CD4-positive, alpha-beta T cell treated with Interleukin-17A for 1 hour (primary cell): ENCODE measurements around the gene SLC14A1.

ENCODE experiments used
- DNase-seq: peaks from one replicate; pipeline ENCODE4 v3.0.0-alpha.2; 2020

SLC14A1 gene

GRCh38 chr18:45760462-45761036, 36.6 kb downstream of the SLC14A1 start:
- DNase-seq = no peak

- DNase-seq = no peak
These were observed 37.6 kb downstream of the SLC14A1 start for GRCh38 chr18:45761512-45762114.

DNA sequence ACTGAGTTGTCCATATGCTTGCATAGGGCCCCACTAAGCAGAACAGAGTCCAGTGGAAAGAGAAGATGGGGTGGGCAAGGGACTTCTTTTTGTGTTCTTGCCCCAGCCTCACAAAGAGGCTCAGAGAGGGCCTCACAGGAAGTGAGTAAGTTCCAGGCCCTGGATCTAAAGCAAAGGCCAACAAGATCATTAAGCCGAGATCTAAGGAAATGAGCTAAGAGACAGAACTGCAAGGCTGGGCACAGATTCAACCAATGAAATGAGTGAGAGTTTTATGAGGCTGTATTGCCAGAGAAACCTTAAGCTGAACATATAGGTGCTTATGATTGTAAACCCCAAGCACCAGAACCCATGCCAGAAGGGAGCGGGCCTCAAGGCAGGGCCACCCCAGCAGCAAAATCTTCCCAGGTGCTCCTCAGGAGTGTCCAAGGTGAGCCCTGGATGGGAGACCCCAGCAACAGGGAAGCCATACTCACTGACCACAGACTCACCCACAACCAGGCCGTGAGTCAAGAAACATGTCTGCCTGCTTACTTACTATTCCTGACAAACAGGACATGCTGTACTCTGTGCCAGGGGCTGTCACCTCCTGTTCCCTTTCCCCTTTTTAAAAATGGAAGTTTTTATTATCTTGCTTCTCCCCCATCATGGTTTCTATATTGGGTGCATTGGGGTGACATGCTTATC, 40.2 kb downstream of the SLC14A1 start:
- DNase-seq = no peak

DNA sequence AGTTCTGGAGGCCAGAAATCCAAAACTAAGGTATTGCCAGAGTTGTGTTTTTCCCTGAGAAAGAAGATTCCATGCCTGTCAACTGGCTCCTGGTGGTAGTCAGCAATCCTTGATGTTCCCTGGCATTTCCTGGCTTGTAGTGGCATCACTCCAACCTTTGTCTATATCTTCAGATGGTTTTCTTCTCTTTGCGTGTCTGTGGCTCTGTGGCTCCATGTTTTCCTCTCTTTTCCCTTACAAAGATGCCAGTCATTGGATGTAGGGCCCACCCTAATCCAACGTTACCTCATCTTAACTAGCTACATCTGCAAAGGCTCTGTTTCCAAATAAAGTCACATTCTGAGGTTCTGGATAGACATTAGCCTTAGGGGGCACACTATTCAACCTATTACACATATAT, 41.8 kb downstream of the SLC14A1 start:
- DNase-seq = no peak

DNA sequence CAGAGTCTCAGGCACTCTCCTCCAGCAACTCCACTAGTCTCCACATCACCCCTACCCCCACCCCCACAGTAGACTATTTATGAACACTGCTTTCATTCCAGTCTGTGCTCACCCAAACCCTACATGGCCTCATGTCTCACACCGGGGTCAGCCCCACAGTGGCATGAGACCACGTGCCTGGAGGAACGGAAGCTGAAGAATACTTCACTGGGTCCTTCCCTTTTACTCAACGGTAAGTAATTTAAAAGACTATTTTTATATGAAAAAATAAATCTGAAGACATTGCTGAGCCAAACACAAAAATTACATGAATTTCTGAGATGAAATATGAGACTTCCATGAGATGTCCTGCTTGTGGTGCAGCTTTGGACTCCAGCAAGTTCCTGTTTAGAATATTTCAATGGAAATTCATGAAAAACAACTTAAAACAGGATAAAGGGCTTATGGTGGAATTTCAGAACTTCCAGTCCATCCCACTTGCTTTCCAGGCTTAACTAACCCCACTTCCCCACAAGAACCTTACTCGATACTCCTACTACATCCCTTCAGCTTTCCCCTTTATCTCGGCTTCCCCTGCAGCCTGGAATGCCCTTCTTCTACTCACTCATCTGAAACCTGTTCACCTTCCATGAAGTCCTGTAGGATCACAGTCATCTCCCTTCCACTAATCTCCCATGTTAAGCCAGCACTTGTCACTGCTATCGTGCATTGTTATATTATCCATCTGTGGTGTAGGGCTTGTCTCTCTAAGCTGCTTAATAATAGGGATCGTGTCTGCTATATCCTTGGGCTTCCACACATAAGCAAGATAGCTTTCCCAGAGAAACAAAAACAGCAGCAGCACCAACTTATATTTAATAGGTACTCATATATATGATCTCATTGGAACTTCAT, 47.9 kb downstream of the SLC14A1 start:
- DNase-seq = no peak

GRCh38 chr18:45774065-45774521, 50.1 kb downstream of the SLC14A1 start:
- peak; percentile 36 for DNase-seq

GRCh38 chr18:45775241-45775676, 51.3 kb downstream of the SLC14A1 start:
- peak; percentile 65 for DNase-seq

DNA sequence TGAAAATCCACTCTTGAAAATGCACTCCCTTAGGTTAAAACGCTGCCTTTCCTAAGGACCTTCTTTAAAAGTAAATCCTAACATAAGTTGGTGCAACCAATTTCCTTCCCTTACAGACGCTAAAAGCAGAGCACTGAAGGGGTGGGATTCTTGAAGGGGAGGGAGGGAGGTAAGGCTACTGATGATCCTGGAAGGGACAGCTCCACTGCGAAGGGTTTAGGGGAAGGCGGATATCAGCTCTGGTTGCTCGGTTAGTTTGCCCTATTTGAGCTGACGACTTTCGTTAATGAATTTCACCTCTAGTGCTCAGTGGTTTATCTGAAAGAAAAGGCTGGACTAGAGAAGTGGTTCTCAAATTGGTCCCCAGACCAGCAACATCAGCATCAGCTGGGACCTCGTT, 51.8 kb downstream of the SLC14A1 start:
- no peak for DNase-seq

DNA sequence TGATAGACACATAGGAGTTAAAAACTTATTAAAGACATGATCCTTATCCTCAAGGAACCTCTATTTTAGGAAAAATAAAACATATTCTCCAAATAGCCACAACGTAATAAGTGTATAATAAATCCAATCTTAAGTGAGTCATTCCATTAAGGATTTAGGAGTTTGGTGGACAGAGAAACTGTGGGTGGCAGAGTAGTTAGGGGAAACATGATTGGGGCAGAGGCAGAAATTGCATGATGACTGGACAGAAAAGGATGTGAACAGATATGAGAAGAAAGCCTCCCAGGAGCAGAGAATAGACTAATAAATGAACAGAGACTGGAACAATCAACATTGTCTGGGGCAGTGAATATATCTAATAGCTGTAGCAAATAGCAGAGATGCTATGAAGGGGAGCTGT, 53.4 kb downstream of the SLC14A1 start:
- no peak for DNase-seq

- no peak for DNase-seq
These were observed 56.6 kb downstream of the SLC14A1 start for GRCh38 chr18:45780568-45780967.

DNA sequence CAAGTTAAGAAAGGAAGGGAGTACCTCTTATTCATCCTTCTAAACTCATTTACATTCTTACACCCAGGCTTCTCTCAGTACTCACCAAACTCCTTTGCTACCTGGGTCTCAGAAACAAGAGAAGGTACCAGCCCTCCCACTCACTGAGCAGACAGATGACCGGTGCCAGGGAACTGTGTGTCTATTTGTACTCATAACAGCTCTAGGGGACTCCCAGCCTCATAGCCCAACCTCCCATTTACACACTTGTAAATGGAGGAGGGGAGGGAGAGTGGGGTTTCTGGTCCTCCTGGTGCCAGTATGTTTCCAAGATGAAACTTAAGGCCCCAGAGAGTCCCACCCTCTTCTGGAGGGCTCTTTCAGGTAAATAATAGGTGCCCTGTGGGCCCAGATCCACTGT, 58.7 kb downstream of the SLC14A1 start:
- no peak for DNase-seq

DNA sequence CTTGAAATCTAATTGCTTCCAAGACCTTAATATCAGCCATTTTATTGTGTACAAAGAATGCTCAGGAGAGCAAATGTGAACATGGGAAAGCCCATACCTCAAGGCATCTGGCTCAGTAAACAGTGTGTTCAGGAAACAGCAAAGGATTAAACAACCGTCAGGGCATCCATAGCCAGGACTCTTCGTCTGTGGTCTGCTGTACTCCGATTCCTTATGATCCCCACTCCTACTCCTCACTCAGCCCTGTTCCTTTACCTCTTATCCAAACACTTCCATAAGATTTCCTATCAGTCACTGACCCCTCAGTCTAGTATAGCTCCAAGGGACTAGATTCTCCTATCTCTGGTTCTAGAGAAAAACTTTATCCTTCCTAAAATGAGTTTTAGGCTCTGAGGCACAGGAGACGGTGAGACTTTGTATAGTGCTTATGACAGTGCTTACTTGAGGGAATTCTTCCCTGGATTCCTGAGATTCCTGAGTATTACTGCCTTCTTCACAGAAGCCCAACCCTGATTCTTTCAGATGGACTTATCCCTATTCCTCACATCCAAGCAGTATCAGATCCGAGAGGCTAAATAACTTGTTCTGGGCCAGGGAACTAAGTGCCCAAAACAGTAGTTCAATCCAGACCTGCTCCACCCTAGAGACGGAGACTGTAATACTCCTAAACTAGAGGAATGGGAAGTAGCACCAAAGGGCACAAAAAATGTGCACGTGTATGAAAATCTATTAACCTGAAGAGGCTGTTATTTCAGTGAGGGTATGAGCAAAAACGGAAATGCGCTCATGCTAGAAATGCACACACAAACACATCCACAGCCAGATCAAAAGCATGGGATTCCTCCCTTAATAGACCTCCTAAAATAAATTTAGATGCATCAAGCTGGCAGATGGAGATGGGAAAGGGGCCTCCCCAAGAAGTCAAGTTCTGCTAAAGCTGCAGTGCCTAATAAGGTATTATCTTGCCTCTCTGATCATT, 59.4 kb downstream of the SLC14A1 start:
- DNase-seq = no peak

- peak; percentile 40 for DNase-seq
These were observed 61.2 kb downstream of the SLC14A1 start for GRCh38 chr18:45785134-45785533.

- DNase-seq = no peak
These were observed 63.0 kb downstream of the SLC14A1 start for GRCh38 chr18:45786941-45787340.

DNA sequence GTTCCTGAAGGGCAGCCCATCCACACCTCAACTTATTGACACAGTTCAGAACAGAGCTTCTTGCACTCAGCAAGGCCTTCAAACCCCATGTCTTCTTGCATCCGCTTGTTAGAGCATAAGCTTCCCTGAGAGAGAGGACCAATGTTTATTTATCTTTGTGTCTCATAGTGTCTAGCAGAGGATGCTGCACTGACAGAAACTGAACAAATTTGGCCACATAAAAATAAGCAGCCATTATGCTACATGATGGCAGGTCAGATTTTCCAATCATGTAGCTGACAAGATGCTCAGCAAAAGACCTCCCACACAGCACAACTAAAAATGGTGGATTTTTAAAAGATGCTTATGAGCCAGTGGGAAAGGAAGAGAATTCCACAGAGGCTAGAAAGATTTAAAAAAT, 63.4 kb downstream of the SLC14A1 start:
- DNase-seq = no peak

DNA sequence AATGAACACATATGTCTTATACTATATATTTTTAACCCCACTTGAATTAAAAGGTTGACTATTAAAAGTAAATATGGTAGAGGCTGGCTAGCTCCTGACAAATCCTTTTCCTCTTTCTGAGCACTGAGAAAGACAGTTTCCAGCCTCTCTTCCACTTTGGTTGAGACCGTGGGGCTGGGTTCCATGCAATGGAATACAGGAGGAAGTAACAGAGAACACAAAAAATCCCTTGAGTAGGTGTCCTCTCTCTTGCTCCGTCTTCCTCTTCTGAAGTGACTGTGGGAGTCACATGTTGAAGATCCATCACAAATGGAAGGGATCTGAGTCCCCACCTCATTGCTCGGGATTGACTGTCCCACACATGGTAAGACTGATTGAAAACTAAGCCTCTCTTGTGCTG, 64.9 kb downstream of the SLC14A1 start:
- no peak for DNase-seq

GRCh38 chr18:45792506-45793263, 68.7 kb downstream of the SLC14A1 start:
- no peak for DNase-seq

- no peak for DNase-seq
These were observed 69.4 kb downstream of the SLC14A1 start for GRCh38 chr18:45793264-45793965.

DNA sequence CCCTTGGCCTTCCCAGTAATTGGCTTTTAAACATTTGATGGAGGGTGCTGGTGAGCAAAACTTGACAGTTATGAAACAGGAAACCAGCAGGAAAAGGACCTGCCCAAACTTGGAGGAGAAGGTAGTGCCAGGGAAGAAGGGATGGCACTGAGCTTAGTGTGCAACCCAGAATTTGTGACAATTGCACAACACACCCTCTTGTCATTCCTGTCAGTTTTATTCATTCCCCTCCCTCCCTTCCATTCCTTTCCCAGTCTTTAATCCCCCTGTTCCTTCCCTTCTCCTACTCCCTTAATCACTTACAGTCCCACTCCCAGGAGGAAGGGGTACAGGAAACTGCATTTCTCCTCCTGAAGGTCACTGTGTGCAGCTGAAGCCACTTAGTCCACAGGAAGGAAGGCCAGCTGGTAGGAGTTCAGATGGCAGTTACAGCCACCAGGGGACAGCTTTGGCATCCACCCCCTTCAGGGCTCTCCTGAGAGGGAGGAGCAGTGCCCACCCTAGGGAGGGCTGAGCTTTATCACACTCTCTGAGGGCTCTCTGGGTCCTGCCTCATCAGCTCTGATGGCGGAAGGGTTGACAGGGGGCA, 77.5 kb downstream of the SLC14A1 start:
- no peak for DNase-seq
